H1 (cell line): Measurements from ENCODE around the gene MAGIX. TPM values are rescaled to one million over a fixed set of nuclear protein-coding genes. Genes with fewer than 3 reads are reported as not detected.

Source experiments
- CTCF ChIA-PET: fragments of 300-600 bp; sonication (Branson Sonifier 250); formaldehyde crosslinking; loops from one replicate; lab custom pipeline; 2021; ENCODE audit not compliant: partially characterized antibody; lab: Charles Lee
- POLR2A ChIA-PET: fragments of 300-600 bp; sonication (Branson Sonifier 250); formaldehyde crosslinking; loops from one replicate; lab custom pipeline; 2021; ENCODE audit warnings: inconsistent platforms; ENCODE audit not compliant: partially characterized antibody; lab: Charles Lee
- DNase-seq, 2 experiments: peaks; one replicate each; pipeline versions ENCODE4 v3.0.0 to v3.0.0-alpha.2; 2010 to 2022; ENCODE audit warnings: low spot score in 2 of 2, low read depth in 1 of 2, mixed read lengths in 1 of 2
- FAIRE-seq: peaks from 2 replicates; lab custom pipeline; 2011; peaks lifted over from hg19 to GRCh38; lab: Jason Lieb, UNC
- H2AFZ ChIP-seq: 2 replicates; pipeline ENCODE4 v1.8.1; 2012; ENCODE audit warnings: low read length, inconsistent platforms
- H2AK5ac ChIP-seq: 2 replicates; pipeline ENCODE4 v1.6.1; 2013; ENCODE audit warnings: low read depth, low read length
- H2BK120ac ChIP-seq: replicated peaks from 2 replicates; pipeline ENCODE3; 2013; ENCODE audit warnings: low read depth, low read length, inconsistent platforms
- H2BK12ac ChIP-seq: 2 replicates; pipeline ENCODE4 v1.6.1; 2013; ENCODE audit warnings: low read depth, low read length
- H2BK15ac ChIP-seq: 2 replicates; pipeline ENCODE4 v1.6.1; 2013; ENCODE audit warnings: low read length
- H2BK20ac ChIP-seq: 2 replicates; pipeline ENCODE4 v1.6.1; 2013; ENCODE audit warnings: low read length
- H2BK5ac ChIP-seq: 2 replicates; pipeline ENCODE4 v1.6.1; 2013; ENCODE audit warnings: low read depth, low read length
- H3K14ac ChIP-seq: 2 replicates; pipeline ENCODE4 v1.6.1; 2013; ENCODE audit warnings: inconsistent platforms; ENCODE audit not compliant: insufficient read length
- H3K18ac ChIP-seq: 2 replicates; pipeline ENCODE4 v1.6.1; 2013; ENCODE audit warnings: low read length; ENCODE audit errors: extremely low read depth
- H3K23ac ChIP-seq: 2 replicates; pipeline ENCODE4 v1.6.1; 2013; ENCODE audit warnings: inconsistent platforms; ENCODE audit not compliant: insufficient read length
- H3K23me2 ChIP-seq: 2 replicates; pipeline ENCODE4 v1.6.1; 2013; ENCODE audit warnings: low read depth, low read length
- H3K27ac ChIP-seq: 2 replicates; pipeline ENCODE4 v1.6.1; 2011; ENCODE audit warnings: low read depth, low read length, inconsistent platforms
- H3K27me3 ChIP-seq, 4 experiments: replicated peaks in 1 of 4; 1 replicate in 1 of 4; 2 replicates in 3 of 4; pipeline versions ENCODE4 v1.6.1 to v1.8.1; 2011 to 2013; ENCODE audit warnings: low read length in 3 of 4, mild to moderate bottlenecking in 3 of 4, inconsistent platforms in 2 of 4, mixed read lengths in 2 of 4, moderate library complexity in 1 of 4; ENCODE audit not compliant: control insufficient read depth in 3 of 4, insufficient read depth in 3 of 4; ENCODE audit errors: extremely low read depth in 1 of 4
- H3K36me3 ChIP-seq, 4 experiments: 2 replicates each; pipeline versions ENCODE4 v1.6.1 to v1.8.1; 2011 to 2013; ENCODE audit warnings: mild to moderate bottlenecking in 4 of 4, low read length in 3 of 4, moderate library complexity in 2 of 4, control low read depth in 1 of 4, inconsistent platforms in 1 of 4; ENCODE audit not compliant: insufficient read depth in 4 of 4, control insufficient read depth in 2 of 4
- H3K4ac ChIP-seq: replicated peaks from 2 replicates; pipeline ENCODE3; 2013; ENCODE audit warnings: low read length, low read depth, mixed read lengths, inconsistent platforms; ENCODE audit not compliant: insufficient read length
- H3K4me1 ChIP-seq, 4 experiments: replicated peaks in 1 of 4; 1 replicate in 1 of 4; 2 replicates in 3 of 4; pipeline versions ENCODE4 v1.6.1 to v1.8.1; 2011 to 2013; ENCODE audit warnings: low read length in 3 of 4, inconsistent platforms in 2 of 4, mixed read lengths in 1 of 4; ENCODE audit not compliant: insufficient read depth in 4 of 4, control insufficient read depth in 3 of 4
- H3K4me2 ChIP-seq, 2 experiments: 2 replicates each; pipeline versions ENCODE4 v1.6.1 to v1.8.1; 2011 to 2013; ENCODE audit warnings: low read depth in 2 of 2, low read length in 2 of 2, control low read depth in 1 of 2, inconsistent platforms in 1 of 2, mild to moderate bottlenecking in 1 of 2; ENCODE audit not compliant: insufficient read depth in 1 of 2
- H3K4me3 ChIP-seq, 4 experiments: fragments of 200-600, 300-600 bp in 1 of 4; sonication (generic), shearing (Covaris generic), sonication (Bioruptor Twin) in 1 of 4; 2 replicates each; pipeline versions ENCODE4 v1.5.1 to v1.8.1; 2011 to 2016; ENCODE audit warnings: low read length in 4 of 4, low read depth in 3 of 4, control low read depth in 2 of 4, inconsistent platforms in 2 of 4, mild to moderate bottlenecking in 2 of 4, mixed read lengths in 1 of 4, moderate library complexity in 1 of 4; ENCODE audit not compliant: insufficient read depth in 2 of 4; ENCODE audit errors: extremely low read depth in 1 of 4
- H3K56ac ChIP-seq: replicated peaks from 2 replicates; pipeline ENCODE3; 2013; ENCODE audit warnings: low read depth, mild to moderate bottlenecking, mixed read lengths, low read length, inconsistent platforms; ENCODE audit not compliant: insufficient read length
- H3K79me1 ChIP-seq: 2 replicates; pipeline ENCODE4 v1.6.1; 2013; ENCODE audit warnings: low read depth, low read length, control low read depth
- H3K79me2 ChIP-seq, 2 experiments: 2 replicates each; pipeline versions ENCODE4 v1.6.1 to v1.8.1; 2012 to 2013; ENCODE audit warnings: low read length in 2 of 2, mild to moderate bottlenecking in 2 of 2, inconsistent platforms in 1 of 2; ENCODE audit not compliant: insufficient read depth in 2 of 2, control insufficient read depth in 1 of 2
- H3K9ac ChIP-seq, 4 experiments: replicated peaks in 1 of 4; 1 replicate in 1 of 4; 2 replicates in 3 of 4; pipeline versions ENCODE4 v1.6.1 to v1.8.1; 2011 to 2013; ENCODE audit warnings: low read depth in 3 of 4, low read length in 3 of 4, control low read depth in 2 of 4, mild to moderate bottlenecking in 2 of 4, moderate library complexity in 2 of 4, inconsistent platforms in 1 of 4; ENCODE audit errors: extremely low read depth in 1 of 4
- H3K9me3 ChIP-seq, 2 experiments: 2 replicates each; pipeline versions ENCODE4 v1.6.1 to v1.8.1; 2012 to 2013; ENCODE audit warnings: mild to moderate bottlenecking in 2 of 2, moderate library complexity in 2 of 2, control low read depth in 1 of 2, inconsistent platforms in 1 of 2, low read depth in 1 of 2, low read length in 1 of 2, mixed read lengths in 1 of 2; ENCODE audit not compliant: insufficient read depth in 2 of 2
- H4K20me1 ChIP-seq, 2 experiments: replicated peaks in 1 of 2; 2 replicates each; pipeline versions ENCODE3 to v1.8.1; 2011 to 2013; ENCODE audit warnings: inconsistent platforms in 2 of 2, low read length in 2 of 2, mild to moderate bottlenecking in 1 of 2; ENCODE audit not compliant: insufficient read depth in 2 of 2, control insufficient read depth in 1 of 2
- H4K5ac ChIP-seq: 2 replicates; pipeline ENCODE4 v1.6.1; 2013; ENCODE audit warnings: low read length, low read depth, mixed read lengths, inconsistent platforms; ENCODE audit not compliant: insufficient read length
- H4K8ac ChIP-seq: 2 replicates; pipeline ENCODE4 v1.8.0; 2013; ENCODE audit warnings: mild to moderate bottlenecking, moderate library complexity, low read length, inconsistent platforms; ENCODE audit not compliant: insufficient read depth; ENCODE audit errors: extremely low read depth
- H4K91ac ChIP-seq: replicated peaks from 2 replicates; pipeline ENCODE3; 2013; ENCODE audit warnings: low read length, mixed read lengths, inconsistent platforms; ENCODE audit not compliant: insufficient read length
- BCL11A ChIP-seq, 2 experiments: IDR thresholded peaks; one replicate each; pipeline ENCODE4 v1.6.1; 2011; ENCODE audit warnings: low read depth in 2 of 2, low read length in 2 of 2, mild to moderate bottlenecking in 2 of 2
- EP300 ChIP-seq, 2 experiments: IDR thresholded peaks; 1 replicate in 1 of 2; 2 replicates in 1 of 2; pipeline ENCODE4 v1.6.1; 2011 to 2012; ENCODE audit warnings: low read depth in 2 of 2, low read length in 2 of 2, mild to moderate bottlenecking in 2 of 2, borderline replicate concordance in 1 of 2, inconsistent platforms in 1 of 2, moderate library complexity in 1 of 2
- EZH2 ChIP-seq: fragments of 200-600 bp; sonication (generic); IDR thresholded peaks from 2 replicates; pipeline ENCODE4 v1.7.1; 2012; ENCODE audit warnings: low read depth, mild to moderate bottlenecking, moderate library complexity, low read length, inconsistent platforms; ENCODE audit not compliant: severe bottlenecking
- RBBP5 ChIP-seq: IDR thresholded peaks from 2 replicates; pipeline ENCODE4 v1.7.1; 2012; ENCODE audit warnings: low read depth, mild to moderate bottlenecking, inconsistent platforms, low read length, moderate library complexity, borderline replicate concordance
- WGBS, 2 experiments: shearing (Covaris generic) in 1 of 2; methylation state at CpG; one replicate each; pipeline versions ENCODE4 v1.1.6 to v1.1.7; 2013 to 2015; ENCODE audit warnings: low lambda C conversion rate in 2 of 2, mixed read lengths in 2 of 2, inconsistent platforms in 1 of 2, low coverage in 1 of 2, missing lambda C conversion rate in 1 of 2; ENCODE audit not compliant: insufficient replicate concordance in 2 of 2, insufficient coverage in 1 of 2, insufficient read length in 1 of 2; ENCODE audit errors: extremely low coverage in 1 of 2, missing lambda C conversion rate in 1 of 2; 5-methylcytosine and 5-hydroxymethylcytosine counted together
- polyA plus RNA-seq, 7 experiments: library from polyadenylated mRNA; depleted of rRNA in 3 of 7; stranded (reverse) in 5 of 7; unstranded in 2 of 7; fragments of >200 nt in 5 of 7; fragments of 200-250 nt in 2 of 7; gene quantifications; 1 replicate in 5 of 7; 2 replicates in 1 of 7; 4 replicates in 1 of 7; pipeline versions ENCODE4 v1.2.1 to v1.2.3, GENCODE V29; 2011 to 2013; ENCODE audit warnings: missing spikeins in 2 of 7, mixed read lengths in 2 of 7
- total RNA-seq: library from RNA; stranded (reverse); fragmentation: NEBNext Ultra II Directional; extraction: Animal tissue kit (Norgen Biotek cat#: 25700); gene quantifications from 2 replicates; pipeline ENCODE4 v1.2.1, GENCODE V29; 2021

MAGIX gene
- total and polyA plus RNA-seq, 2 of the 8 experiments (the other 6 are each of a cell fraction or from before 2014, with no cell fraction given) = 0.37 to 1.1 TPM

DNA sequence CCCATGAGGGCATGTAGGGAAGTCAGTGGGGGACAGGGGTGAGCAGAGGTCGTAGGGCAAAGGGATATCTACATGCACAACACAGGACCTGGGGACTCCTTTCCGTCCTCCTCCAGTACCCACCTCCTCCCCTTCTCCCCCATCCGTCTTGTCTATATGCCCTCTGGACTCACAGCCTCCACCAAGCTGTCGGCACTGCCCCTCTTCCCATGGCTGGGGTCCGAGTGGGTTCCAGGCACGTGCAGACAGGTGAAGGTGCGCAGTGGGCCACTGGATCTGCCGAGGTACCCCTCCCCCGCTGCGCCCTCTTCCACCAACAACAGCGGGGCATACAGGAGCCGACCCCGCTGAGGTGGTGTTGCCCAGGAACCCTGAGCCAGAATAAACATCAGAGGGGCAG, 42.9 kb downstream of the MAGIX start:
- Histone ChIP-seq H3K27ac (no peak overlapping the region), H3K9ac (no peak overlapping the region), H3K36me3 (no peaks in the 10 kb centered on the region), H3K18ac (no peak overlapping the region), H2BK20ac (no peak overlapping the region), H2BK15ac (no peak overlapping the region), H3K79me2 (no peaks in the 10 kb centered on the region), H4K20me1 (no peaks in the 10 kb centered on the region), H2AK5ac (no peak overlapping the region), H3K4me3 (no peak overlapping the region), H3K23ac (no peak overlapping the region), H3K27me3 (no peaks in the 10 kb centered on the region), H3K4me1 (peaks cover 0 to 12% (median 4%) of the 10 kb centered on the region in 4 experiments; a peak in 3 of 7 replicates), H2BK120ac (no peak overlapping the region), H3K79me1 (no peaks in the 10 kb centered on the region), H2BK5ac (no peak overlapping the region), H4K5ac (no peak overlapping the region), H2BK12ac (no peak overlapping the region), H3K4ac (no peak overlapping the region), H3K56ac (no peak overlapping the region), H3K14ac (no peak overlapping the region), H4K91ac (no peak overlapping the region), H3K9me3 (no peaks in the 10 kb centered on the region), H2AFZ (no peak overlapping the region), H3K23me2 (no peaks in the 10 kb centered on the region), H3K4me2 (no peak overlapping the region), H4K8ac (no peak overlapping the region)
- ChIA-PET POLR2A (interaction anchor here (1.0 kb wide), 1 partner anchor 13 kb away, joined by 4 read pairs; no protein-coding TSS in a partner anchor), CTCF (interaction anchor here (1.2 to 1.5 kb wide), 3 partner anchors 39 to 63 kb away, joined by 3 read pairs; no protein-coding TSS in a partner anchor)
- DNase-seq (no peak), FAIRE-seq (no peak)
- 94% methylated on average over 2 of the region's 13 CpGs; no CpG with 5 or more reads in 1 of the 2 experiments for WGBS, 2 experiments
- TF ChIP-seq RBBP5 = no peak
- no peak for TF ChIP-seq BCL11A (IDR thresholded peaks at IDR 0.05; ENCODE audit: low read depth in 2 of 2, low read length in 2 of 2)
- no peak for TF ChIP-seq EP300 (IDR thresholded peaks at IDR 0.05; ENCODE audit: borderline replicate concordance in 1 of 2, low read depth in 2 of 2, low read length in 2 of 2)
- TF ChIP-seq EZH2 = no peak
